ENCODE measurements around the gene PCBD1. TPM values are rescaled to one million over a fixed set of nuclear protein-coding genes. Genes with fewer than 3 reads are reported as not detected.

PCBD1 gene
- polyA plus RNA-seq, 3 donors = 18.0 to 28.3 (median 21.3) TPM

- peak overlapping the region; percentile 18 for H2AFZ ChIP-seq (ENCODE audit: insufficient read depth, low read depth, low read length, poor library complexity, severe bottlenecking)
- no peaks in the 10 kb centered on the region for H3K79me2 ChIP-seq (ENCODE audit: insufficient read depth, low read length)
- H3K27ac ChIP-seq (ENCODE audit: low read depth in 1 of 2, low read length in 2 of 2) = no peak overlapping the region
- no peak overlapping the region for H3K4me3 ChIP-seq (replicated peaks in 1 of 3; ENCODE audit: low read depth in 2 of 3, low read length in 3 of 3)
- H3K36me3 Mint-ChIP-seq = no peaks in the 10 kb centered on the region
- no peaks in the 10 kb centered on the region for H3K36me3 ChIP-seq (replicated peaks in 1 of 2; ENCODE audit: control insufficient read depth in 1 of 2, insufficient read depth in 2 of 2, low read length in 2 of 2)
- H4K20me1 ChIP-seq (ENCODE audit: insufficient read depth, low read length) = no peaks in the 10 kb centered on the region
- H3K27me3 ChIP-seq (ENCODE audit: control insufficient read depth in 2 of 2, insufficient read depth in 2 of 2, low read length in 2 of 2) = no peaks in the 10 kb centered on the region
- H3K27ac Mint-ChIP-seq = no peak overlapping the region
- DNase-seq = peak; percentile 14 to 29 (median 15)
- no peak overlapping the region for H3K9ac ChIP-seq (ENCODE audit: insufficient read depth, low read length, poor library complexity, severe bottlenecking)
- H3K4me2 ChIP-seq (replicated peaks; ENCODE audit: extremely low read depth, low read length, poor library complexity, severe bottlenecking) = no peak overlapping the region
- TF ChIP-seq CTCF (IDR thresholded peaks at IDR 0.05) = peak; percentile 97
- no peaks in the 10 kb centered on the region for H3K4me1 ChIP-seq (ENCODE audit: control insufficient read depth in 1 of 2, insufficient read depth in 2 of 2, low read length in 2 of 2)
- H3K9me3 Mint-ChIP-seq = peaks cover 0 to 1% (median 0%) of the 10 kb centered on the region in 7 donors
- peaks cover 9% of the 10 kb centered on the region for H3K4me1 Mint-ChIP-seq
- H3K27me3 Mint-ChIP-seq (ENCODE audit: low read depth in 3 of 3) = peaks cover 0 to 5% (median 0%) of the 10 kb centered on the region in 3 donors
- no peaks in the 10 kb centered on the region for H3K9me3 ChIP-seq (replicated peaks in 1 of 2; ENCODE audit: control insufficient read depth in 1 of 2, insufficient read depth in 1 of 2, low read length in 2 of 2)
- intact Hi-C loops (cut with micrococcal nuclease) = loop anchor here (5.0 kb wide), 3 partner anchors 282 to 362 kb away; partner anchors contain the start of gene UNC5B (in 1 of the 2)
- no peak overlapping the region for H3K4me3 Mint-ChIP-seq
- 24% methylated on average over 18 of the region's 22 CpGs for WGBS (ENCODE audit: insufficient coverage)
Observed at GRCh38 chr10:70925377-70926225, 37.2 kb upstream of the PCBD1 start.

- WGBS (ENCODE audit: insufficient coverage) = 83% methylated on average over 6 of the region's 8 CpGs
- Mint-ChIP-seq H3K9me3 (peaks cover 0 to 1% (median 0%) of the 10 kb centered on the region in 7 donors), H3K27ac (no peak overlapping the region), H3K4me3 (no peak overlapping the region), H3K36me3 (no peaks in the 10 kb centered on the region), H3K4me1 (peaks cover 9% of the 10 kb centered on the region), H3K27me3 (ENCODE audit: low read depth in 3 of 3) (peaks cover 0 to 5% (median 2%) of the 10 kb centered on the region in 3 donors)
- H3K36me3 ChIP-seq (replicated peaks in 1 of 2; ENCODE audit: control insufficient read depth in 1 of 2, insufficient read depth in 2 of 2, low read length in 2 of 2) = no peaks in the 10 kb centered on the region
- H3K9me3 ChIP-seq (replicated peaks in 1 of 2; ENCODE audit: control insufficient read depth in 1 of 2, insufficient read depth in 1 of 2, low read length in 2 of 2) = no peaks in the 10 kb centered on the region
- no peaks in the 10 kb centered on the region for H3K4me1 ChIP-seq (ENCODE audit: control insufficient read depth in 1 of 2, insufficient read depth in 2 of 2, low read length in 2 of 2)
- H3K4me3 ChIP-seq (replicated peaks in 1 of 3; ENCODE audit: low read depth in 2 of 3, low read length in 3 of 3) = no peak overlapping the region
- DNase-seq = no peak
- no peaks in the 10 kb centered on the region for H3K79me2 ChIP-seq (ENCODE audit: insufficient read depth, low read length)
- H3K9ac ChIP-seq (ENCODE audit: insufficient read depth, low read length, poor library complexity, severe bottlenecking) = no peak overlapping the region
- intact Hi-C loops (cut with micrococcal nuclease) = no loop called here
- no peak overlapping the region for H3K4me2 ChIP-seq (replicated peaks; ENCODE audit: extremely low read depth, low read length, poor library complexity, severe bottlenecking)
- no peak overlapping the region for H2AFZ ChIP-seq (ENCODE audit: insufficient read depth, low read depth, low read length, poor library complexity, severe bottlenecking)
- H4K20me1 ChIP-seq (ENCODE audit: insufficient read depth, low read length) = no peaks in the 10 kb centered on the region
- no peak for TF ChIP-seq CTCF (IDR thresholded peaks at IDR 0.05)
- no peaks in the 10 kb centered on the region for H3K27me3 ChIP-seq (ENCODE audit: control insufficient read depth in 2 of 2, insufficient read depth in 2 of 2, low read length in 2 of 2)
- H3K27ac ChIP-seq (ENCODE audit: low read depth in 1 of 2, low read length in 2 of 2) = no peak overlapping the region
Observed at GRCh38 chr10:70923696-70924095, 35.3 kb upstream of the PCBD1 start.
